Umbilical cord (tissue), 2 donors: ENCODE data around the gene IFT122. TPM values are rescaled to one million over a fixed set of nuclear protein-coding genes. Genes with fewer than 3 reads are reported as not detected.
"Not testable (repeated sequence)": the region's sequence is repeated elsewhere in the genome, so short reads cannot be mapped to it uniquely, and the experiment has no call there.

Experiments
- DNase-seq: peaks from one replicate; pipeline ENCODE4 v3.0.0-alpha.2; 2015; ENCODE audit warnings: low spot score
- total RNA-seq: library from RNA; depleted of rRNA; stranded (reverse); fragments of >200 nt; gene quantifications from one replicate; pipeline ENCODE4 v1.2.3, GENCODE V29; 2014; ENCODE audit warnings: low replicate concordance; ENCODE audit not compliant: insufficient read depth

Gene IFT122, protein sequence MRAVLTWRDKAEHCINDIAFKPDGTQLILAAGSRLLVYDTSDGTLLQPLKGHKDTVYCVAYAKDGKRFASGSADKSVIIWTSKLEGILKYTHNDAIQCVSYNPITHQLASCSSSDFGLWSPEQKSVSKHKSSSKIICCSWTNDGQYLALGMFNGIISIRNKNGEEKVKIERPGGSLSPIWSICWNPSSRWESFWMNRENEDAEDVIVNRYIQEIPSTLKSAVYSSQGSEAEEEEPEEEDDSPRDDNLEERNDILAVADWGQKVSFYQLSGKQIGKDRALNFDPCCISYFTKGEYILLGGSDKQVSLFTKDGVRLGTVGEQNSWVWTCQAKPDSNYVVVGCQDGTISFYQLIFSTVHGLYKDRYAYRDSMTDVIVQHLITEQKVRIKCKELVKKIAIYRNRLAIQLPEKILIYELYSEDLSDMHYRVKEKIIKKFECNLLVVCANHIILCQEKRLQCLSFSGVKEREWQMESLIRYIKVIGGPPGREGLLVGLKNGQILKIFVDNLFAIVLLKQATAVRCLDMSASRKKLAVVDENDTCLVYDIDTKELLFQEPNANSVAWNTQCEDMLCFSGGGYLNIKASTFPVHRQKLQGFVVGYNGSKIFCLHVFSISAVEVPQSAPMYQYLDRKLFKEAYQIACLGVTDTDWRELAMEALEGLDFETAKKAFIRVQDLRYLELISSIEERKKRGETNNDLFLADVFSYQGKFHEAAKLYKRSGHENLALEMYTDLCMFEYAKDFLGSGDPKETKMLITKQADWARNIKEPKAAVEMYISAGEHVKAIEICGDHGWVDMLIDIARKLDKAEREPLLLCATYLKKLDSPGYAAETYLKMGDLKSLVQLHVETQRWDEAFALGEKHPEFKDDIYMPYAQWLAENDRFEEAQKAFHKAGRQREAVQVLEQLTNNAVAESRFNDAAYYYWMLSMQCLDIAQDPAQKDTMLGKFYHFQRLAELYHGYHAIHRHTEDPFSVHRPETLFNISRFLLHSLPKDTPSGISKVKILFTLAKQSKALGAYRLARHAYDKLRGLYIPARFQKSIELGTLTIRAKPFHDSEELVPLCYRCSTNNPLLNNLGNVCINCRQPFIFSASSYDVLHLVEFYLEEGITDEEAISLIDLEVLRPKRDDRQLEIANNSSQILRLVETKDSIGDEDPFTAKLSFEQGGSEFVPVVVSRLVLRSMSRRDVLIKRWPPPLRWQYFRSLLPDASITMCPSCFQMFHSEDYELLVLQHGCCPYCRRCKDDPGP
- 32.0 TPM for total RNA-seq

DNA sequence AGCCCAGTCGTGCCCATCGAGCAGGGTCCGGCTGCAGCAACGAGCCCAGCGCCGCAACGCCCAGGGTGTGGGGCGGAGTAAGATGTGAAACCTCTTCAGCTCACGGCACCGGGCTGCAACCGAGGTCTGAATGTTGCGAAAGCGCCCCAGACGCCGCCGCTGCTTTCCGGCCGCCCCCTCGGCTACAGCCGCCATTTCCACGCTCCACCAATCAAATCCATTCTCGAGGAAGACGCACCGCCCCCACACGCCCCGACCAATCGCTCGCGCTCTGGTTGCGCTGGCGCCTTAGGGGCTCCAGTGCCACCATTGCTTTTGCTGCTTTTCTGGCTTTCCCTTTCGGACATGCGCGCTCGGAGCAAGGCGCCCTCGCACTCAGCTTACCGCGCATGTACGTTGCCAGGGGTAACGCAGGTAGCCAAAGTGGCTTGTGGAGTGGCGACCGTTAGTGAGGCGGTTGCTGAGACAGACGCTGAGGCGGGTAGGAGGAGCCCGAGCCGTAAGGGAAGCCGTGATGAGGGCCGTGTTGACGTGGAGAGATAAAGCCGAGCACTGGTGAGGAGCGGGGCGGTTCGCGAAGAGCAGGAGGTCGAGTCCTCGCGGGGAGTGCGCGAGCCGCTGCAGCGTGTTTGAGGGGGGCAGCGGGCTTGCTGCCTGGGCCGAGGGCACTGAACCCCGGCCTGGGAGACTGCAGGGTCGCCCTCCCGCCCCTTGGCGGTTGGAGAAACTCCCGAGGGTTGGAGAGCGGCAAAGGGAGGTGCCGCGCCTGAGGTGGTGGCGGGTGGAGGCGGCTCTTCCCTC is at the start of gene IFT122, which contains the start of gene MBD4:
Gene IFT122, plus strand, starts transcription at position 408 of the 801 bp plus-strand sequence. Its CDS starts 107 bp downstream, at position 515.
Gene MBD4, minus strand, starts transcription at position 132 of the 801 bp plus-strand sequence. Its CDS starts 115 bp downstream, at position 17.
- peak; percentile 99 for DNase-seq

DNA sequence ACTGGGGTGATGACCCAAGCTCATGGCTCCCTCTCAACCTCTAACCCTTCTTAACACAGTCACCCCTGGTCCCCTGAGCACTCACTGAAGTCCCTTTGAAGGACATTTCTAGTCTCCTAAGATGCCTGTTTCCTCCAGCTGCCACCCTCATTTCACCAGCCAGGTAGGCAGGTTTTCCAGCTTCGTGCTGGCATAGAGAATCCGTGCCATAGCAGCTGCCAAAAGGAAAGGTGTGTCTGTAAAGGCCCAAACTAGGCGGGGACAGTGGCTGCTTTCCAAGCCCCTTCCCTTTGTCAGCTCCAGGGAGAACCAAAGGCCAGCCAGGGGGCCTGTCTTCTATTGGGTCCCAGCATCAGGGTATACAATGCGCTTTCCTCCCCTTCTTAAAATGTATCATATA is 48.4 kb upstream of the IFT122 start:
- not testable (repeated sequence) for DNase-seq

DNA sequence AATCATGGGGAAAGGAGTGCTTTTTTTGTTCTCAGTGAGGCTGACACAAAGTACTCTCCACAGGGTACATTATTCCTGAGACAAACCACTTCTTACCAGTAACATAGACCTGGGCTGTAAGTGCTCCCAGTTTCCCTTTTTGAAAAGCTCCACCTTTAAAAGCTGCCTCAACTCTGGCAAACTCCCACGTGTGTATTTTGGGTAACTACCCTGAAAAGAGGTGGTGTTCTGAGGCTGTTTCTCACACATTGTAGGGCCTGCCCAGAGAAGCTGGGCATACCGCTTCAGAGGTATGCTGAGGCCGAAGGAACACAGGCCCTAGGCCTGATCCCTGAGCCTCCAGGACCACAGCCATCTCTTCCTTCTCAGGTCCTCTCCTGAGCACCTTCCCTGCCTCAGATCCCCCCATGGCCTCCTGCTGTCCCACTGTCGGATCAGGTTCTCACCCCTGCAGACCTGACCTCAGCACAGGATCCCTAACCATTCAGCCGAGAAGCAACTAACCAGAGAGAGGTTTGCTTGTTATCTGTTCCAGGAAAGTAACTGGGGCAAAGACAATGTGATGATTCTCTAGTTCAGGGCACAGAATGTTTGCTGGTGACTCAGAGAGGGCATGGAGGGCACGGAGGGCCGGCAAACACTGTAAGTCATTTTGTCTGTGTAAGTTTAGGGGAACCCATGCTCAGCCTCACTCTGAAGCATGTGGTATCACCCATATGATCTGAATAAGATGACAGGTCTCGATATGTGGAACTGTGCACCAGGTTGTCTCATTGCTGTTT is 47.7 kb upstream of the IFT122 start:
- DNase-seq, result not testable (repeated sequence)

DNA sequence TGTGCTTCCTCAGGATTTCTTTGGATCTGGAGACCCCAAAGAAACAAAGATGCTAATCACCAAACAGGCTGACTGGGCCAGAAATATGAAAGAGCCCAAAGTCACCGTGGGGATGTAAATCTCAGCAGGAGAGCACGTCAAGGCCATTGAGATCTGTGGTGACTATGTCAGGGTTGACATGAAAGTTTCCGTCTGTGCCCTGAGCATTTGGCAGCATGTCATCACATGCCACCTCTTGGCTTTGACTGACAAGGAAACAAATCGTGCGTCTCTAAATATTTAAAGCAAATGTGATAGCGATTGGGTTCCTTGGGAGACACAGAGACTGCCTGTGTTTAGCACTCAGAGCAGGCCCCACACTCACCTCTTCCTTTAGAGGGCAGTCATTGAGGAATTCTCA is 46.8 kb upstream of the IFT122 start:
- no peak for DNase-seq

DNA sequence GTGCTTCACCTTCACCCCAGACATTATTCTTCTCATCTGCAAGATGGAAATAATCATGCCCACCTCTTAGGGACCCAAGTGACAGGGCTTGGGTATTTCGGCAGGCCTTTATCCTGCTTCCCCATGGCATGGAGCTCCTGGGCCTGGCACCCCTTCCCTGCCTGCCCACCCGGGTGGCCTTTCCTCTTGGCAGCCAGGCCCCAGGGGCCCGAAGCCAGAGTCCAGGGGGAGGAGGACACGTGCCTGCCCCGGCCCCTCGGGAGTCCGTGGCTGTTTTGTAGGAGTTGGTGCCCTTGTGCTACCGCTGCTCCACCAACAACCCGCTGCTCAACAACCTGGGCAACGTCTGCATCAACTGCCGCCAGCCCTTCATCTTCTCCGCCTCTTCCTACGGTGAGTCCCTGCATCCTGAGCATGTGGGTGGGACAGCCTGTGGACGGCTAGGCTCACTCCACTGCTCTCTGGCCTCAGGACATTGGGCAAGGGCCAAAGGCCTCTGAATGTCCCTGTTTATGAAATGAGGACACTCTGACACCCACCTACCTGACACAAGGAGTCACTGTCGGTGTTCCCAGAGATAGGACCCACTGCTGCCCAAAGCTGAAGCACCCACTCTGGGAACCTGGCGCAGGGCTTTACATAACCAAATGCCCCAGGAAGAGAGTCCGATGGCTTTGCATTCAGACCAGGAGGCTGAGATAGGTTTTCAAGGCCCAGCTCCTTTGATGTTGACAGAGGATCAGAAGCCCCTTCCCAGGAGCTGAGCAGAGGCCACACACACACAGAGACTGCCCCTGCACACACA is 46.1 kb upstream of the IFT122 start:
- not testable (repeated sequence) for DNase-seq

DNA sequence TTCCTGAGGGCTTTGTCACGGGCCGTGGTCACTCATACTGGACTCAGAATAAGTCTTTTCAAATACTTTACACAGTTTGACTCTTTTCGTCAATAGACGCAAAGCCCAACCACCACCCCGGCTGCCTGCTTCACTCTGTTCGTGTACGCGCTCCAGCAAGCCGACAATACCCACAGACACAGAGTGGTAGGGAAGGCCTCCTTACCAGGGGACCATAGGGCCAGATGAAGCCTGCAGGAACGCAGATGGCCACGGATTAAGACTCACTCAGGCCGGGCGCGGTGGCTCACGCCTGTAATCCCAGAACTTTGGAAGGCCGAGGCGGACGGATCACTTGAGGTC is 41.2 kb upstream of the IFT122 start:
- no peak for DNase-seq

DNA sequence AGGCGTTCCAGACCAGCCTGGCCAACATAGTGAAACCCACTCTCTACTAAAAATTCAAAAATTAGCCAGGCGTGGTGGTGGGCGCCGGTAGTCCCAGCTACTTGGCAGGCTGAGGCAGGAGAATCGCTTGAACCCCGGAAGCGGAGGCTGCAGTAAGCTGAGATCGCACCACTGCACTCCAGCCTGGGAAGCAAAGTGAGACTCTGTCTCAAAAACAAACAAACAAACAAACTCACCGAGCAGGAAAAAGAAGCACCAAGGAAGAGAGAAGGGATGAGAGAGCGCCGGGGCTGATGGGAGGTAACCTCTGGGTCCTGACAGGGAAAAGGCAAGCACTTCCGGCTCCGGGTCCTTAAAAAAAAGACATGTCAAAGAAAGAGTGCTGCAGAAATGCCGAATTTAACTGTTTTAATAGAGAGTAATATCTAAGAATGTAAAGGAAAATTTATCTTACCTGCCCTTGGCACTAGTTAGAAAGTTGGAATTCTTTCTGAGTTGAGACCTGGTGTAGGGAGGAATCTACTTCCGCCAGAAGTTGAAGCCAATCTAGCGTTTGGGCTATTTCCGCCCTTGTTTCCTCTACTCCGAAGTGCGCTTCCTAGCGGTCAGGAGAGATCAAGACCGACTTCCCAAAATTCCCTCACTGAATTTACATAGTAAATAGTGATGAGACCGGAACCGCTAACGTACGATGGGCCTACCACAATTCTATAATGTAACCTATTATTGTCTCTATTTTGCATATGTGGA is 40.7 kb upstream of the IFT122 start:
- peak; percentile 98 for DNase-seq

DNA sequence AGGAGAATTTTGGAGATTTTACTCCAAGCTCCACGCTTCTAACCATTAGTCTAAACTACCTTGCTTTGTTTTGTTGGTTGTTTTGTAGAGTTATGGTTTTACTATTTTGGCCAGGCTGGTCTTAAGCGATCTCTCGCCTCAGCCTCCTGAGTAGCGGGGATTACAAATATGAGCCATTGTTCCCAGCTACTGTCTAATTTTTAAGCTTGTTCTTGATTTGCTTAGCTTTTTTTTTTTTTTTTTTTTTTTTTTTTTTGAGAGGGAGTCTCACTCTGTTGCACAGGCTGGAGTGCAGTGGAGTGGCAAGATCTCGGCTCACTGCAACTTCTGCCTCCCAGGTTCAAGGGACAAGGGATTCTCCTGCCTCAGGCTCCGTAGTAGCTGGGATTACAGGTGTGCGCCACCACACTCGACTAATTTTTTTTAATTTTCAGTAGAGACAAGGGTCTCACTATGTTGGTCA is 40.1 kb upstream of the IFT122 start:
- no peak for DNase-seq

DNA sequence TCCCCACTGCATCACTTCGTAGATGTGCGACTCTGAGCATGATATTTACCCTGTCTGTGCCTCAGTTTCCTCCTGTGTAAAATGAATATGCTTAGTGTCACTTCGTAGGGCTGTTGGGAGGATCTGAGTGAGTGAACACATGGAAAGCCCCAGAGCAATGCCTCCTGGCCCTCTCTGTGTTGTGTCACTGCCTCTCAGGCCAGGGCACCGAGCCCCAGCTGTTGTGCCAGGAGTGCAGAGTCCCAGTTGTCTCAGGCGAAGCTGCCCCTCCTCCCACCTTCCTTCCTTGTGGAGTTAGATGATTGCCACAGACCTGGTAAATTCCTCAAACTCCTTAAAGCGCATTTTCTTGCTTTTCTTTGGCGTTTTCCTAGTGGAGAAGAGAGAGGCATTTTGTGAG is 37.8 kb upstream of the IFT122 start:
- no peak for DNase-seq

DNA sequence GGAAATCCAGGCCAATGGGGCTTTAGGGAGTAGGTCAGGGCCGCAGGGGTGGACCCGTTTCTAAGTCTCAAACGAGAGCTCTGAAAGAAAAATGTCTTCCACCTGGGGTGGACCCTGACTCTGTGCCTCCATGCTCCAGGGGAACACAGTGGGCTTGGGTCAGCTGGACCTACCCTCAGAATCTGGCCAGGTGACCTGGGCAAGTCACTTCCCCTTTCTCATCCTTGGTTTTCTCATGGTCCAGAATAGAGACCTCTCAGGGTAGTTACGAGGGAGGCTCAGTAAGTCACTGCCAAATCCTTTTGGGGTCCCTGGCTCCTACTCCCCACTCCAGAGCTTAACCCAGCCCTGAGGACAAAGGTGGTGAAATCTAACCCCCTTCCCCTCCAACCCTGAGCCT is 37.4 kb upstream of the IFT122 start:
- DNase-seq, result no peak

DNA sequence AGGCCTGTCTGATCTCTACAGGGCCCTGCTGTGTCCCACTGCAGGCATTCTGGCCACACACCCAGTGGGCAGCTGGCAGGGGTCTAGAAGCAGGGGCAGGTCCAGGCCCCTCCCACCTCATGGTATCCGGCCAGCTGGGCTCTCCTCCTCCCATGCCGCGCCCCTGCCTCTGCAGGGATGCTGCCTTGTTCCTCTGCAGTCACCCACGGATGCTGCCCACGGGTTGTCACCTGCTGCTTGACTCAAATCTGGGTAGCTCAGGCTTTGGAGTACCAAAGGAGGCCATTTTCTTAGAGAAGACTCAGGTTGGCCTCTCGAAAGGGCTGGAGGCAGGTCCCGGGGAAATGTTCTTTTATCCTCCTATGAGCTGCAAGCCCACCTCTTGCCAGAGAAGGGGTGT is 36.6 kb upstream of the IFT122 start:
- no peak for DNase-seq

DNA sequence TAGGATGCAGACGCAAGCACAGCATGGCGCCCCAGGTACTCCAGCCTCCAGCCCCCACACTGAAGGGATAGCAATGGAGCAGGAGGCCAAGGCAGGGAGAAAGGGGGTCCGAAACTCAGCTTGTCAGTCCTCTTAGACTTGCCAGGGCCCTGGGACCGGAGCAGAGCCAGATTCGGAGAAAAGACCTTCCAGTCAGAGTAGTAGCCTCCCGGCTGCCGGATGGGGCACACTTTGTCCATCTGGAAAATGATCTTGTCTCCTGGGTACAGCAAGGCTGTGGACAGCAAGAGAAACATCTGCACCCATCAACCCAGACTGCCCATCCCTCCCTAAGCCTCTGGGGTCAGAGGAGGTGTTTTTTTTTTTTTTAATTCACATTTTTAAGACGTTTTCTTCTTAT is 35.9 kb upstream of the IFT122 start:
- no peak for DNase-seq

DNA sequence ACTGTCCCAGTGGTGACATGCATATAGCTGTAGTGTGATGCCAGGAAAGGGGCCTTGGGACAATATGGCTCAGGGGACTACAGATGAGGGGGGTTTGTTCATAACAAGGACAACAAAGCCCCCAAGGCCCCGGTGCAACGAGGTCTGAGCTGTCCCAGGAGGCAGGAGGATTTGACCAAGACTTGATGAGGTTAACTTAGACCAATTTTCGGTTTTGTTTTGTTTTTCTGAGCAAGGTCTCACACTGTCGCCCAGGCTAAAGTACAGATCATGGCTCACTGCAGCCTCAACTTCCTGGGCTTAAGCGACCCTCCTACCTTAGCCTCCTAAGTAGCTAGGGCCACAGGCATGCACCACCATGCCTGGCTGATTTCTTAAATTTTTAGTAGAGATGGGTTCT is 35.4 kb upstream of the IFT122 start:
- DNase-seq, result no peak

DNA sequence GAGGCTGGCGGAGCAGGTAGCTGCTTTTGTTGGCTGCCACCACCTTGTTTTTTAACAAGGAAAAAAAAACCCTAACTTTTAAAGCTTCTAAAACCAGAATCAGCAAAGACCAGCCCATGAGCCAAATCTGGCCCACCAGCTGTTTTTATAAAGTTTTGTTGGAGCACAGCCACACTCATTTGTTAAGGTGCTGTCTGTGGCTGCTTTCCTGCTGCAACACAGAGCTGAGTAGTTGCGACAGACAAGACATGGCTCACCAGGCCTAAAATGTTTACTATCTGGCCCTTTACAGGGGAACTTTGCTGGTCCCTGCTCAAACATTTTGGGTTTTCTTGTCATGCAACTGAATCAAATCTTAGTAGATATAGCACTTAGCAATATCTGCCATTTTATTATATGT is 30.5 kb upstream of the IFT122 start:
- DNase-seq, result no peak

DNA sequence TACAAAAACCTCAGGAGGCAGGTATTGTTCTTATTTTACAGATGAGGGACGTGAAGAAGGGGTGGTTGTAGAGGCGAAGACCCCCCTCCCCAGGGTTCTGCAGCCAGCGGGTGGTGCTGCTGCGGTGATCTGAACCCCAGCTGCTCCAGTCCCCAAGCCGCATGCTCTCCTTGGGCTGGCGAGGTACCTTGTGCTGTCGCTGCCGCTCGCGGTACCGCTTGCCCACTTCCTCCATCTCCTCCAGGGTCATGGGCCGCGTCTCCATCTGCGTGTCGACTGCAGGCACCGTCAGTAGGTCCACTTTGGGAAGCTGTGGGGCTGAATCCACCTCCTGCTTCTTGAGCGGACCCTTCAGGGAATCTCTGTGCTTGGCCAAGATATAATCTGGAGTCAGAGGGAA is 29.1 kb upstream of the IFT122 start:
- DNase-seq, result no peak

DNA sequence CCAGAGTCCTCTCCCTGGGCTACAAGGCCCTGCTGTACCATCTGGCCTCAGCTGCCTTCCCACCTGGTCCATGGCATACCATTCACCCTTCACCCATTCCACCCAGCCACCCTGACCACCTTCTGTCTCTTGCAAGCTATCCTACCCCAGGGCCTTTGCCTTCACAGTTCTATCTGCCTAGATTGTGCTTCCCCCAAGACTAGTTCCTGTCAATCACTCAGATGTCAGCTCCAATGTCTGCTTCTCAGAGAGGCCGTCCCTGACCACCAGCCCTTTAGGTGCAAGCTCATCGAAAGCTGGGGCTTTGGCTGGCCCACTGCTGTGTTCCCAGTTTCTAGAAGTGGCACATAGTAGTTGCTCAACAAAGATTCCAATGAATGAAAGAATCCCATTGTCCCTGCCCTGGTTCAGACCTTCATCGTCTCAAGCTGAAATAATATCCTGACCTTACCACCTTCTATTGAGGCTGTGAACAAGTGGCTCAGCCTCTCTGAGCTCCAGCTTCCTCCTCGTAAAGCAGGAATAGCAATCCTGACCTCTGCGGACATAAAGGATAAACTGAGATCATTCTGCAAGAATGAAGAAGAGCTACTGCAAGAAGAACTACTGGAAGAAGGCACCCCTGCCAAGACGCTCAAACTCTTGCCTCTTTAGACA is 27.4 kb upstream of the IFT122 start:
- peak; percentile 36 for DNase-seq

DNA sequence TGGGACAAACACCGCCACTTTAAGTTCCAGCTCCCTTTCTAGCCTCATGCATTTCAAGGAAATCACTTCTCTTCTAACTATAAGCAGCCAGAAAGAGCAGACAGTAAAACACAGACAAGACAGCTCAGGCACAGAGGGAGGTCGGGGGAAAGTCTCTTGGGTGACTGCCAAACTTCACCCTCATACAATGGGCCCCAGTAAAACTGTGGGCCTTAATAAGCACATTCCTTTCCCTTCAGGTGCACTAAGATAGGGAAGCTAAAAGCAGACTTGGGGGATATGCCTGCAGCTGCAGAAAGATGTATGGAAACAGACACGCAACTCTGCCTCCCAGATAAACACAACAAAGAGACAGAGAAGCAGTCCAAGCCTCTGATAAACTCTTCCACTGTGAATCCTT is 26.8 kb upstream of the IFT122 start:
- DNase-seq, result not testable (repeated sequence)
